ENCODE data around the gene ABCB6.

Gene ABCB6

DNA sequence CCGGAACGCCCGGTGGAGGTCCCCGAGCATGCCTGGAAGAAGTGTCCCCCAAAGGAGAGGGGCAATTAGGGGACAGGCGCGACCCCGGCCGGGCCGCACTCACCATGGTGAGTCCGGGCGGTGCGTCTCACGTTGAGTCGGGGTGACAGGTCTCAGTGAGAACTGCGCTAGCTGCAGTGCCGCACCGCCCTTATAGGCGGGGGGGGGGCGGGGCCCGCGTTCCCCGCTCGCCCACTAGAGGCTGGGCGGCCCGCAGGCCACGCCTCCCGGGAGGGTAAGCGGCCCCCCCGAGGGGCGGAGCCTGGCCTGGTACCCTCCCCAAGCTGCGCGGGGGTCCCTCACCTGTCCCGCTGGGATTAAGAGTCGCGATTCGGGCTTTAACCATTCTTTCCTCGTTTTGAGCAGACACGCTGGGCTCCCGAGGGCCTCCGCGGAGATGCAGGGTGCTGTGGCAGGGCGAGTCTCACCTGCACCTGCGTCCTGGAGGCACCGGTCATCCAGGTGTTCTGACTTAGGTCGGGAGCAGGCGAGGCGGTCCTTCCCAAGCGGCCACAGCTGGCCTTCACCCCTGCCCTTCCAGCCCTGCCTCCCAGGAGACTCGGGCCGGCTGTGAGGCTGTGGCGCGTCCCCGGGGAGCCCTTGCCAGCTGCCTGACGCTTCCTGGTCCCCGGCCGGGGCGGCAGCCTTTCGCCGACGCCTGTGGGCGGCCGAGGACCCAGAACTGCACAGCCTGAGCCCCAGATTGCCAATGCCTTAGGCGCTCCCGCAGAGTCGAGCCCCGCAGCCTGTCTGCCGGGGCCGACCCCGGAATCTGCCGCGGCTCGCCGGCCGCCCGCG, 35.2 kb upstream of the ABCB6 start, which contains the start of gene TUBA4A (continued):
- TF ChIP-seq GLIS1 (tag by site-specific recombination; IDR thresholded peaks at IDR 0.05) (peak; percentile 92), GLIS2 (tag by site-specific recombination; IDR thresholded peaks at IDR 0.05) (peak; percentile 88), KLF9 (tag by site-specific recombination; IDR thresholded peaks at IDR 0.05; ENCODE audit: low read depth) (peak; percentile 84), ZNF292 (tag by site-specific recombination; IDR thresholded peaks at IDR 0.05; ENCODE audit: borderline replicate concordance, low read depth) (no peak), ZNF157 (tag by site-specific recombination; IDR thresholded peaks at IDR 0.05) (no peak), SP3 (tag by site-specific recombination; IDR thresholded peaks at IDR 0.05) (peak; percentile 93), ZNF341 (tag by site-specific recombination; IDR thresholded peaks at IDR 0.05; ENCODE audit: low read depth) (peak; percentile 19; the same call in 1 of the 2 replicates), ZNF335 (tag by site-specific recombination; conservative IDR thresholded peaks at IDR 0.05) (peak; percentile 90), HOXA7 (CRISPR knock-in tag; IDR thresholded peaks at IDR 0.05; ENCODE audit: borderline replicate concordance) (no peak), ZIC2 (tag by site-specific recombination; IDR thresholded peaks at IDR 0.05) (peak; percentile 88), ZFP3 (tag by site-specific recombination; IDR thresholded peaks at IDR 0.05; ENCODE audit: low read depth) (no peak), ZEB2 (tag by site-specific recombination; IDR thresholded peaks at IDR 0.05) (peak; percentile 88), ZNF76 (tag by site-specific recombination; IDR thresholded peaks at IDR 0.05; ENCODE audit: borderline replicate concordance, low read depth) (no peak), OSR2 (tag by site-specific recombination; IDR thresholded peaks at IDR 0.05) (no peak)
- TF ChIP-seq, protein P1, sequence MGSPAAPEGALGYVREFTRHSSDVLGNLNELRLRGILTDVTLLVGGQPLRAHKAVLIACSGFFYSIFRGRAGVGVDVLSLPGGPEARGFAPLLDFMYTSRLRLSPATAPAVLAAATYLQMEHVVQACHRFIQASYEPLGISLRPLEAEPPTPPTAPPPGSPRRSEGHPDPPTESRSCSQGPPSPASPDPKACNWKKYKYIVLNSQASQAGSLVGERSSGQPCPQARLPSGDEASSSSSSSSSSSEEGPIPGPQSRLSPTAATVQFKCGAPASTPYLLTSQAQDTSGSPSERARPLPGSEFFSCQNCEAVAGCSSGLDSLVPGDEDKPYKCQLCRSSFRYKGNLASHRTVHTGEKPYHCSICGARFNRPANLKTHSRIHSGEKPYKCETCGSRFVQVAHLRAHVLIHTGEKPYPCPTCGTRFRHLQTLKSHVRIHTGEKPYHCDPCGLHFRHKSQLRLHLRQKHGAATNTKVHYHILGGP (tag by site-specific recombination; IDR thresholded peaks at IDR 0.05): no peak
- TF ChIP-seq, protein P2, sequence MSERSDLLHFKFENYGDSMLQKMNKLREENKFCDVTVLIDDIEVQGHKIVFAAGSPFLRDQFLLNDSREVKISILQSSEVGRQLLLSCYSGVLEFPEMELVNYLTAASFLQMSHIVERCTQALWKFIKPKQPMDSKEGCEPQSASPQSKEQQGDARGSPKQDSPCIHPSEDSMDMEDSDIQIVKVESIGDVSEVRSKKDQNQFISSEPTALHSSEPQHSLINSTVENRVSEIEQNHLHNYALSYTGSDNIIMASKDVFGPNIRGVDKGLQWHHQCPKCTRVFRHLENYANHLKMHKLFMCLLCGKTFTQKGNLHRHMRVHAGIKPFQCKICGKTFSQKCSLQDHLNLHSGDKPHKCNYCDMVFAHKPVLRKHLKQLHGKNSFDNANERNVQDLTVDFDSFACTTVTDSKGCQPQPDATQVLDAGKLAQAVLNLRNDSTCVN (tag by site-specific recombination; optimal IDR thresholded peaks at IDR 0.05): peak; percentile 56
- TF ChIP-seq, protein P3, sequence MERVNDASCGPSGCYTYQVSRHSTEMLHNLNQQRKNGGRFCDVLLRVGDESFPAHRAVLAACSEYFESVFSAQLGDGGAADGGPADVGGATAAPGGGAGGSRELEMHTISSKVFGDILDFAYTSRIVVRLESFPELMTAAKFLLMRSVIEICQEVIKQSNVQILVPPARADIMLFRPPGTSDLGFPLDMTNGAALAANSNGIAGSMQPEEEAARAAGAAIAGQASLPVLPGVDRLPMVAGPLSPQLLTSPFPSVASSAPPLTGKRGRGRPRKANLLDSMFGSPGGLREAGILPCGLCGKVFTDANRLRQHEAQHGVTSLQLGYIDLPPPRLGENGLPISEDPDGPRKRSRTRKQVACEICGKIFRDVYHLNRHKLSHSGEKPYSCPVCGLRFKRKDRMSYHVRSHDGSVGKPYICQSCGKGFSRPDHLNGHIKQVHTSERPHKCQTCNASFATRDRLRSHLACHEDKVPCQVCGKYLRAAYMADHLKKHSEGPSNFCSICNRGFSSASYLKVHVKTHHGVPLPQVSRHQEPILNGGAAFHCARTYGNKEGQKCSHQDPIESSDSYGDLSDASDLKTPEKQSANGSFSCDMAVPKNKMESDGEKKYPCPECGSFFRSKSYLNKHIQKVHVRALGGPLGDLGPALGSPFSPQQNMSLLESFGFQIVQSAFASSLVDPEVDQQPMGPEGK (tag by site-specific recombination; IDR thresholded peaks at IDR 0.05): peak; percentile 84
- TF ChIP-seq, protein P4, sequence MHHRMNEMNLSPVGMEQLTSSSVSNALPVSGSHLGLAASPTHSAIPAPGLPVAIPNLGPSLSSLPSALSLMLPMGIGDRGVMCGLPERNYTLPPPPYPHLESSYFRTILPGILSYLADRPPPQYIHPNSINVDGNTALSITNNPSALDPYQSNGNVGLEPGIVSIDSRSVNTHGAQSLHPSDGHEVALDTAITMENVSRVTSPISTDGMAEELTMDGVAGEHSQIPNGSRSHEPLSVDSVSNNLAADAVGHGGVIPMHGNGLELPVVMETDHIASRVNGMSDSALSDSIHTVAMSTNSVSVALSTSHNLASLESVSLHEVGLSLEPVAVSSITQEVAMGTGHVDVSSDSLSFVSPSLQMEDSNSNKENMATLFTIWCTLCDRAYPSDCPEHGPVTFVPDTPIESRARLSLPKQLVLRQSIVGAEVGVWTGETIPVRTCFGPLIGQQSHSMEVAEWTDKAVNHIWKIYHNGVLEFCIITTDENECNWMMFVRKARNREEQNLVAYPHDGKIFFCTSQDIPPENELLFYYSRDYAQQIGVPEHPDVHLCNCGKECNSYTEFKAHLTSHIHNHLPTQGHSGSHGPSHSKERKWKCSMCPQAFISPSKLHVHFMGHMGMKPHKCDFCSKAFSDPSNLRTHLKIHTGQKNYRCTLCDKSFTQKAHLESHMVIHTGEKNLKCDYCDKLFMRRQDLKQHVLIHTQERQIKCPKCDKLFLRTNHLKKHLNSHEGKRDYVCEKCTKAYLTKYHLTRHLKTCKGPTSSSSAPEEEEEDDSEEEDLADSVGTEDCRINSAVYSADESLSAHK (tag by site-specific recombination; IDR thresholded peaks at IDR 0.05): no peak
- TF ChIP-seq, protein P5, sequence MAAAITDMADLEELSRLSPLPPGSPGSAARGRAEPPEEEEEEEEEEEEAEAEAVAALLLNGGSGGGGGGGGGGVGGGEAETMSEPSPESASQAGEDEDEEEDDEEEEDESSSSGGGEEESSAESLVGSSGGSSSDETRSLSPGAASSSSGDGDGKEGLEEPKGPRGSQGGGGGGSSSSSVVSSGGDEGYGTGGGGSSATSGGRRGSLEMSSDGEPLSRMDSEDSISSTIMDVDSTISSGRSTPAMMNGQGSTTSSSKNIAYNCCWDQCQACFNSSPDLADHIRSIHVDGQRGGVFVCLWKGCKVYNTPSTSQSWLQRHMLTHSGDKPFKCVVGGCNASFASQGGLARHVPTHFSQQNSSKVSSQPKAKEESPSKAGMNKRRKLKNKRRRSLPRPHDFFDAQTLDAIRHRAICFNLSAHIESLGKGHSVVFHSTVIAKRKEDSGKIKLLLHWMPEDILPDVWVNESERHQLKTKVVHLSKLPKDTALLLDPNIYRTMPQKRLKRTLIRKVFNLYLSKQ (tag by site-specific recombination; IDR thresholded peaks at IDR 0.05; ENCODE audit: borderline replicate concordance): no peak
